Measurements from ENCODE around the gene VPS13A.
"Not testable (repeated sequence)": the region's sequence is repeated elsewhere in the genome, so short reads cannot be mapped to it uniquely, and the experiment has no call there.

The VPS13A gene

DNA sequence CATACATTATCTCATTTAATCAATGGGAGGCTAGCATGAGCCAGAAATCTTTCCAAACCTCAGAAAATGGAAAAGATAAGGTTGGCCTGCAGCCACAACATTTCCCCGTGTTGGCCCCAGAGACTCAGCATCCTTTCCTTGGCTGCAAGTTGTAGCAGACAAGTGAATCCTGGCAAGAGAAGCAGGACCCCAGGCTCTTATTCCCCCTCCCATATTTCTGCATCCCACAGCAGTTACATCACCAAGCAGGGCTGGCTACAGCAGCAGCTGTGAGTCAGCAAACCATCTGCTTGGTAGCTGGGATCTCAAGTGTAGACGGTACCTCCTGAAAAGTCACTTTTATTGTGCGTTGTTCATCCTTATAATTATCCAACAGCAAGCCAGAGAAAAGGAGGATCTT is 258.4 kb downstream of the VPS13A start:
- H3K4me1 ChIP-seq (ENCODE audit: control insufficient read depth, insufficient read depth, low read length, poor library complexity, severe bottlenecking), result peaks cover 8% of the 10 kb centered on the region
- WGBS, 2 experiments (ENCODE audit: insufficient coverage in 2 of 2), result 94% methylated on average over 2 to 3 of the region's 3 CpGs

GRCh38 chr9:77438653-77439052 is 261.3 kb downstream of the VPS13A start:
- Histone ChIP-seq H3K4me3 (ENCODE audit: extremely low read depth, insufficient read depth, low read length, poor library complexity, severe bottlenecking) (no peak overlapping the region), H3K36me3 (ENCODE audit: control insufficient read depth, insufficient read depth, low read length) (no peaks in the 10 kb centered on the region), H3K27ac (ENCODE audit: low read depth, low read length, severe bottlenecking) (no peak overlapping the region), H3K9me3 (ENCODE audit: control insufficient read depth, low read length) (no peaks in the 10 kb centered on the region), H3K4me1 (ENCODE audit: control insufficient read depth, insufficient read depth, low read length, poor library complexity, severe bottlenecking) (peaks cover 8% of the 10 kb centered on the region)
- 92 to 100% methylated on average over 2 to 3 of the region's 3 CpGs for WGBS, 2 experiments (ENCODE audit: insufficient coverage in 2 of 2)

More for the DNA sequence above, 258.4 kb downstream of the VPS13A start:
- Histone ChIP-seq H3K36me3 (ENCODE audit: control insufficient read depth, insufficient read depth, low read length) (no peaks in the 10 kb centered on the region), H3K9me3 (ENCODE audit: control insufficient read depth, low read length) (no peaks in the 10 kb centered on the region), H3K4me3 (ENCODE audit: extremely low read depth, insufficient read depth, low read length, poor library complexity, severe bottlenecking) (no peak overlapping the region), H3K27ac (ENCODE audit: low read depth, low read length, severe bottlenecking) (no peak overlapping the region)

DNA sequence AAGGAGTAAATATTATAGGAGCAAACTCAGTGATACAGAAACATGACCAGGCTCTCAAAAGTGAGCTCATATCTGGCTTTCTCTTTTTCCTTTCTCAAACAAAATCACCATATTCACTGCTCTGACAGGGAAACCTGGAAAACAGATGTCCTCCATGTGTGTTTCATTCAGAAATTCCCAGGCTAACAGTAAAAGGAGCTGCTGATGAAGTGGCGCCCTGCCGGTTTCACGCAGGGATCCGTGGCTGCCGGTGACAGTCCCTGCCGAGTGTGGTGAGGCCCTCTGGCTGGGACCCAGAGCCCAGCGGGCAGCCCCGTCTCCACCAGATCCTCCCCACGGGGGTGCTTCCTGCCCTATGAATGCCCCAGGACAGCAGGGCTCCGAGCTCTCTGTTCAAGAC is 262.7 kb downstream of the VPS13A start:
- Histone ChIP-seq H3K4me1 (ENCODE audit: control insufficient read depth, insufficient read depth, low read length, poor library complexity, severe bottlenecking) (peaks cover 8% of the 10 kb centered on the region), H3K27ac (ENCODE audit: low read depth, low read length, severe bottlenecking) (no peak overlapping the region), H3K9me3 (ENCODE audit: control insufficient read depth, low read length) (no peaks in the 10 kb centered on the region), H3K4me3 (ENCODE audit: extremely low read depth, insufficient read depth, low read length, poor library complexity, severe bottlenecking) (no peak overlapping the region), H3K36me3 (ENCODE audit: control insufficient read depth, insufficient read depth, low read length) (no peaks in the 10 kb centered on the region)
- WGBS, 2 experiments (ENCODE audit: insufficient coverage in 2 of 2), result 14 to 24% methylated on average over 9 of the region's 10 CpGs

GRCh38 chr9:77441124-77441523 is 263.8 kb downstream of the VPS13A start:
- H3K27ac ChIP-seq (ENCODE audit: low read depth, low read length, severe bottlenecking); H3K36me3 ChIP-seq (ENCODE audit: control insufficient read depth, insufficient read depth, low read length); H3K9me3 ChIP-seq (ENCODE audit: control insufficient read depth, low read length); H3K4me1 ChIP-seq (ENCODE audit: control insufficient read depth, insufficient read depth, low read length, poor library complexity, severe bottlenecking); H3K4me3 ChIP-seq (ENCODE audit: extremely low read depth, insufficient read depth, low read length, poor library complexity, severe bottlenecking): not testable (repeated sequence)
- WGBS, 2 experiments (ENCODE audit: insufficient coverage in 2 of 2), result no CpG with 5 or more reads among the region's 7 CpGs

GRCh38 chr9:77442436-77442835 is 265.1 kb downstream of the VPS13A start:
- no peak overlapping the region for H3K27ac ChIP-seq (ENCODE audit: low read depth, low read length, severe bottlenecking)
- no peaks in the 10 kb centered on the region for H3K36me3 ChIP-seq (ENCODE audit: control insufficient read depth, insufficient read depth, low read length)
- peaks cover 4% of the 10 kb centered on the region for H3K4me1 ChIP-seq (ENCODE audit: control insufficient read depth, insufficient read depth, low read length, poor library complexity, severe bottlenecking)
- no peak overlapping the region for H3K4me3 ChIP-seq (ENCODE audit: extremely low read depth, insufficient read depth, low read length, poor library complexity, severe bottlenecking)
- 100% methylated on average over 1 of the region's 1 CpG for WGBS, 2 experiments (ENCODE audit: insufficient coverage in 2 of 2)
- peaks cover 3% of the 10 kb centered on the region for H3K9me3 ChIP-seq (ENCODE audit: control insufficient read depth, low read length)

GRCh38 chr9:77447646-77448045 is 270.3 kb downstream of the VPS13A start:
- H3K9me3 ChIP-seq (ENCODE audit: control insufficient read depth, low read length), result peaks cover 16% of the 10 kb centered on the region
- 100% methylated on average over 1 of the region's 1 CpG; no CpG with 5 or more reads in 1 of the 2 experiments for WGBS, 2 experiments (ENCODE audit: insufficient coverage in 2 of 2)

DNA sequence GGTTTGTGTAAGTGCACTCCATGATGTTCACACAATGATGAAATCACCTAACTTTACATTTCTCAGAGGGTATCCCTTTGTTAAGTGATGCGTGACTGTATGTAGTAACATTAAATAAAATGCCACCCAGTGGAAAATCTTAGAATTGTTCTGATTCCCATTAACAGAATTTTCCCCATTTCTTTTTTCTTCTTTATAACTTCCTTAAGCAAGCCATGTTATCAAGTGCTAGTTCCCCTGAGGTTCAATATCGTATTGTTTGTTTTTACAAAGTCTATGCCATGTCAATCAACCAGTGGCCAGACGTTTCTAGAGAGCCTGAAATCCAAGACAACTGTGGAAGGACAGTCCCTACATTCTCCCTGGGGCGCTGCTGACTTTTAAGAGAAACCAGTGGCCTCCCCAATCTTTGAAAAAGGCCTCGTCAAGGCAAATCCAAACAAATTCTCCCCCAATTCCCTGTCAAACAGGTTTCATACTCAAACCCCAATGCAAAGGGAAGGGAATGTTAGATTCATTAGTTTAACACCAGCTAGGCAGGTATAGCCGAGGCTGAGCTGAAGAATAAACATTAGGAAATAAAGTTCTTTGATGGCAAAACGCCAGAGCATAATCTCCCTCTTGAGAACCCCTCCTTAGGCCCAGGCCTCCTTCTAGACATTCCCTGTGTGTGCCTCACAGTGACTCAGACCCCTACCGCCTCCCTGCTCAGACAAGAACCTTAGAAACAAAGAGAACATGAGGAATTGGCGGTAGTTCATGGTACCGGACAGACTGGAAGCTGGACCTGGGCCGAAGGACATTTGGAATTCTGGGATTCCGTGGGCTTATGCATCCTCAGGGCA is 272.1 kb downstream of the VPS13A start:
- no peak overlapping the region for H3K27ac ChIP-seq (ENCODE audit: low read depth, low read length, severe bottlenecking)
- 85 to 96% methylated on average over 9 of the region's 12 CpGs for WGBS, 2 experiments (ENCODE audit: insufficient coverage in 2 of 2)

More at GRCh38 chr9:77447646-77448045, 270.3 kb downstream of the VPS13A start:
- H3K27ac ChIP-seq (ENCODE audit: low read depth, low read length, severe bottlenecking), result no peak overlapping the region
- H3K36me3 ChIP-seq (ENCODE audit: control insufficient read depth, insufficient read depth, low read length), result no peaks in the 10 kb centered on the region
- no peak overlapping the region for H3K4me3 ChIP-seq (ENCODE audit: extremely low read depth, insufficient read depth, low read length, poor library complexity, severe bottlenecking)
- H3K4me1 ChIP-seq (ENCODE audit: control insufficient read depth, insufficient read depth, low read length, poor library complexity, severe bottlenecking), result peaks cover 6% of the 10 kb centered on the region

GRCh38 chr9:77450085-77450475 is 272.7 kb downstream of the VPS13A start:
- H3K4me3 ChIP-seq (ENCODE audit: extremely low read depth, insufficient read depth, low read length, poor library complexity, severe bottlenecking), result no peak overlapping the region
- no peak overlapping the region for H3K27ac ChIP-seq (ENCODE audit: low read depth, low read length, severe bottlenecking)
- H3K9me3 ChIP-seq (ENCODE audit: control insufficient read depth, low read length), result peaks cover 16% of the 10 kb centered on the region
- WGBS, 2 experiments (ENCODE audit: insufficient coverage in 2 of 2), result 86 to 97% methylated on average over 3 to 4 of the region's 4 CpGs
- H3K4me1 ChIP-seq (ENCODE audit: control insufficient read depth, insufficient read depth, low read length, poor library complexity, severe bottlenecking), result peaks cover 6% of the 10 kb centered on the region
- H3K36me3 ChIP-seq (ENCODE audit: control insufficient read depth, insufficient read depth, low read length), result no peaks in the 10 kb centered on the region

More for the DNA sequence above, 272.1 kb downstream of the VPS13A start:
- H3K4me1 ChIP-seq (ENCODE audit: control insufficient read depth, insufficient read depth, low read length, poor library complexity, severe bottlenecking), result peaks cover 6% of the 10 kb centered on the region
- no peaks in the 10 kb centered on the region for H3K36me3 ChIP-seq (ENCODE audit: control insufficient read depth, insufficient read depth, low read length)
- peaks cover 16% of the 10 kb centered on the region for H3K9me3 ChIP-seq (ENCODE audit: control insufficient read depth, low read length)
- no peak overlapping the region for H3K4me3 ChIP-seq (ENCODE audit: extremely low read depth, insufficient read depth, low read length, poor library complexity, severe bottlenecking)

- Histone ChIP-seq H3K27ac (ENCODE audit: low read depth, low read length, severe bottlenecking) (no peak overlapping the region), H3K4me3 (ENCODE audit: extremely low read depth, insufficient read depth, low read length, poor library complexity, severe bottlenecking) (no peak overlapping the region), H3K9me3 (ENCODE audit: control insufficient read depth, low read length) (peaks cover 16% of the 10 kb centered on the region), H3K36me3 (ENCODE audit: control insufficient read depth, insufficient read depth, low read length) (no peaks in the 10 kb centered on the region), H3K4me1 (ENCODE audit: control insufficient read depth, insufficient read depth, low read length, poor library complexity, severe bottlenecking) (peaks cover 6% of the 10 kb centered on the region)
- 64 to 83% methylated on average over 1 to 2 of the region's 4 CpGs for WGBS, 2 experiments (ENCODE audit: insufficient coverage in 2 of 2)
Observed at GRCh38 chr9:77451507-77451906, 274.2 kb downstream of the VPS13A start.

DNA sequence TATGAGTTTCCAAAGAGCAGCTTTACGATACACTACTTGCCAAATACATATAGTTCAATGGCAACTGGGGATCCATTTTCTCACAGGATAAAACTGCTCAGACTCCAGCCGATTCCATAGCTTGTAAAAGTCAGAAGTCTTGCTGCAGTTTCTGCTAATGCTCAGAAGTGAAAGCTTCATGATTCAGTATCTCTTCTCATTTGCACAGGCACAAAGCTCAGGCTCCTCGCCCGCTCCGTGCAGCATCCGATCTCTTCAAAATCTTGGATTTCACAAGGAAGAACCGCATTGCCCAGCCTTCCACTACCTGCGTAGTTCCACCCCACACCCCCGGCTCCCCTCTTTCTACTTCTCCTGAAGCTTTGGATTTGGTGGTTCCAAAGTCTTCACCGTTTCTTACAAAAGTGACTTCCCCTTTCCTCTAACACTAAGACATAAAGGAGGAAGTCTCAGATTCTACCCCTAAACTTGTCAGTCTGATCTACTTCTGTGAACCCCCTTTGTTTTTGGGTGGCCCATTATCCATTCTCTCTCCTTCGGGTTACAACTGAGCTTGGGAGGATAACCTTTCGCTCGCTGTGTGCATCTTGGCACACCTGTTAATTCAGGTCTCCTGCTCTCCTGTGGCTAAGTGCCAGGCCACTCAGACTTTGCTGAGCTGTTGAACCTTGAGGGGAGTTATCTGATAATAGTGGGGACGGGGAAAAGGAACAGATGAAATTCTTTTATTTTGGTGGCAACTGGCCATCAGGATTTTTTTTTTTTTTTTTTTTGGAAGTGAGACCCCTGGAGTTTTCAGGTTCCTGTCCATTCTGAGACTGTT is 276.7 kb downstream of the VPS13A start:
- peaks cover 6% of the 10 kb centered on the region for H3K4me1 ChIP-seq (ENCODE audit: control insufficient read depth, insufficient read depth, low read length, poor library complexity, severe bottlenecking)
- no peak overlapping the region for H3K4me3 ChIP-seq (ENCODE audit: extremely low read depth, insufficient read depth, low read length, poor library complexity, severe bottlenecking)
- no peak overlapping the region for H3K27ac ChIP-seq (ENCODE audit: low read depth, low read length, severe bottlenecking)
- H3K9me3 ChIP-seq (ENCODE audit: control insufficient read depth, low read length), result peaks cover 8% of the 10 kb centered on the region
- 87 to 90% methylated on average over 12 to 13 of the region's 14 CpGs for whole genome bisulfite sequencing, 2 experiments (ENCODE audit: insufficient coverage in 2 of 2)
- H3K36me3 ChIP-seq (ENCODE audit: control insufficient read depth, insufficient read depth, low read length), result no peaks in the 10 kb centered on the region

Measured in mesodermal cell (in vitro differentiated cells).